GM10847 (cell line): ENCODE measurements around the gene ZNF775.

Experiments used
- POLR2A ChIP-seq: IDR thresholded peaks from 2 replicates; pipeline ENCODE4 v1.6.1; 2011; ENCODE audit not compliant: insufficient read length; ENCODE audit errors: extremely low read depth

The ZNF775 gene

DNA sequence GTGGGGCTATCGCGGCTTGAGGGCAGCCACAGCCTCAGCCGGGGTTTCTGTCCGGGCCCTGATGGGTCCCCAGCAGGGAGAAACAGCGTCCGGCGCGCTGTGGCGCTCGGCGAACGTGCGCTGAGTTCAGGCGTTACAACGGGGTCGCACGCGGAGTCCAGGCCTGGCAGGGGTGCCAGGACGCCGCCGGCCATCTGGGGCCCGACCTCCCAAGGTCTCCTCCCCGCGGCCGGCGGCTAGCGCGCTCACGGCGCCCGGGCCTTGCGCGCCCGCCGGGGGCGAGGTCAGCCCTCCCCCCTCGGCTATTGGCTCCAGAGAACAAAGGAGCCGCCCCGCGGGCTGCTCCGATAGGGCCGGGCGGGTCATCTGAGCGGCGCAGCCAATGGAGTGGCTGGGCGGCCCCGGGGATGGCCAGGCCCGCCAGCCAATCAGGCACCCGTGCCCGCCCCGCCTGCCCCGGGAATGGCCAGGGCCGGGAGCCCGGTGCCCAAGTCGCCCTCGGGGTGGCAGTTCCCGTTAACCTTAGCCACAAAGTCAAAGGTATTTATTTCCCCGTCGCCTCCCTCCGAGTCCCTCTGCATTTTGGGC lies at the start of gene ZNF775:
TSS of gene ZNF775 (plus strand) at position 478 of the 588 bp plus-strand sequence. CDS start 9,141 bp downstream, outside the sequence.
- peak; percentile 89 for TF ChIP-seq POLR2A

DNA sequence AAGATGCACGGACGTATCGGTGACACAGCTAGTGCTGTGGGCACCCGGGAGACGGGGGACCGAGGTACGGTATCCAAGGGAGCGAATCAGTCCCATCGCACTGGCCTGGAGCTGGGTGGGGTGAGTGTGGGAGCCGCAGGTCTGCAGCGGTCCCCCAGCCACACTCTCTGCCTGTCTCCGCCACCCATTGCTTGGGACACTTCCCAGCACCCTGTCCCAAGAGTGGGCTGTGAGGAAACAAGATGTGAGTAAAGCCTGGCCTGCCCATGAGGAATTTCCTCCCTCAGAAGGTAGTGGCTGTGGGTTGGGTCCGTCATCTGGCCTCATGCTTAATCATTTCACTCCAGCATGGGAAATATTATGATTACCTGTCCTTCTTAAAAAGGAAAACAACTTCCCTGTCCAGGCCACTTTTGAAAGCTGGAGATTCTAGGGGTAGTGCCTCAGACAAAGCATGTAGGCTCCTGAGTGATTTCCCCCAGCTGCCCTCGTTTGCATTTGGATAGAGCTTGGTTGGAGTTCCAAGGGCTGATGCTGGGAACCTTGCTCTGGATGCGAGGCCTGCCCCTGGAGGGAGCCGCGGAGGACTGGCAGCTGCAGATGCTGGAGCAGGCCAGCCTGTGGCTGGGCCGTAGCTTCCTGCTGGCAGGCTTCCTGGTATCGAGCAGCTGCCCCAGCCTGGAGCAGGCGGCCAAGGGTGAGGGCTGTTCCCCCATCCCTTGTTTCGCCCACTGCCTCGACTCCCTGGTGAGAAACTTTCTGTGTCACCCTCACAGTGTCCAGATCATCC lies 49.6 kb upstream of the ZNF775 start:
- no peak for TF ChIP-seq POLR2A

DNA sequence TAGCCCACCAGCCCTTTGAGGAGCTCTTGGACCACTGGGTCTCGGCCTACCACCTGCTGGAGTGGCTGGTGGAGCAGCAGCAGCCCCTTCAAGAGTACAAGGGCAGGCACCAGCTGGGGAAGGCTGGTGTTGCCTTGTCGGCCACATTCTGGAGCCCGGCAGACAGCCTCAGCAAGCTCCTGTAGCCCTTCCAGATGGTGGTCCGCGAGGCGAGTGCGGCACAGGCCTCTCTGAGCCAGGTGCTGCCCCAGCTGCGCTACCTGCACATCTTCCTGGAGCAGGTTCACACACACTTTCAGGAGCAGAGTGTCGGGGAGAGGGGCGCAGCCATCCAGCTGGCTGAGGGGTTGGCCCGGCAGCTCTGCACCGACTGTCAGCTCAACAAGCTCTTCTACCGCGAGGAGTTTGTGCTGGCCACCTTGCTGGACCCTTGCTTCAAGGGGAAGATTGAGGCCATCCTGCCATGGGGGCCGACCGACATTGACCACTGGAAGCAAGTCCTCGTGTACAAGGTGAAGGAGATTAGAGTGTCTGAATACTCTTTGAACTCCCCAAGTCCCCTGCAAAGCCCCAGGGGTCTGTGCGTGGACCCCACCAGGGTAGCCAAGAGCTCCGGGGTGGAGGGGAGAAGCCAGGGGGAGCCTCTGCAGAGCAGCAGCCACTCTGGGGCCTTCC lies 48.8 kb upstream of the ZNF775 start:
- no peak for TF ChIP-seq POLR2A

DNA sequence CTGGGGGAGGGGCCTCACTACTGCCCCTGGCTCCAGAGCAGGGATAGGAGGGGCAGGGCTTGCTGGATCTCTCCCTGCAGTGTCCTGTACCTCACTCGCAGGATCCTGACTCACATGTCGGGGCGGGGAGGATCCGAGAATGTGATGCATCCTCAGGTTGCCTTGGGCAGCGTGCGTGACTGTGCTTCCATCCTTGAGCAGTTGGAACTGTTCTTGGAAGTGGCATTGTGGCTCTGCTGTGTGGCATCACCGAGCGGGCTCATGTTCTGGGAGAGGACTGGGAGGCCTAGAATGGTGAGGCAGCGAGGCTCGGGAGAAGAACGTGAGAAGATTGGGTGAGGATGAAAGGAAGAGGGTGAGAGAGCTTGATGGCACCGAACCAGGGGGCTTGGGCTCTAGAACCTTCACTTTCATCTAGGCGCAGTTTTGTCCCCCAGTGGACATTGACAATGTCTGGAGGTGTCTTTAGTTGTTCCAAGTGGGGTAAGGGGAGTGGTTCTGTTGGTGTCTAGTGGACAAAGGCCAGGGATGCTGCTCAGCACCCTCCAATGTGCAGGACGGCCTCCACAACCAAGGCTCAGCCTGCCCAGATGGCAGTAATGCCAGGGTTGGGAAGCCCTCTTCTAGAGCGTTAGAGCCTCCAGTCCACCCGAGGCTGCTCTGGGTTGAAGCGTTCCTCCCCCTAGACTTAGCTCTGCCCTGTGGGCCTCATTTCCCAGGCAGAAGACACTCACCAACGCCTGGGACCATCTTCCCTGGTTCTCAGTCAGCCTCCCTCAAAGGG lies 46.1 kb upstream of the ZNF775 start:
- TF ChIP-seq POLR2A: no peak

DNA sequence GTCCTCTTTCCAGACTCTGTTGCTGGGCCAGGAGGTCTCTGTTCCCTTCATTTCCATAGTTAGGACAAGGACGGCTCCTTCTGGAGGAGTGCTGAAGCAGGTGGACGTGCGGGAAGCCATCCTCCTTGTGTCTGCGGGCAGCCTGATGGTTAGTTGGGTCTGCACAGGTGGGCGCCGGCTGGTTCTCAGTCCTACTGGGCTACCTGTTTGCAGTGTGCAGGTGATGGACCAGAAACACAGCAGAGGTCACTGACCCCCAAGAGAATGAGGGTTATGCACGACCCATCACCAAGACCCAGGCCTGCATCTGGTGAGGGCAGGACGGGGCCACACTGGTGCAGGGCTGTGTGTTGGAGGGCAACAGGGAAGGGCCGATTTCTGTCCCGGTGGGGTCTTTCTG lies 45.5 kb upstream of the ZNF775 start:
- TF ChIP-seq POLR2A: no peak

DNA sequence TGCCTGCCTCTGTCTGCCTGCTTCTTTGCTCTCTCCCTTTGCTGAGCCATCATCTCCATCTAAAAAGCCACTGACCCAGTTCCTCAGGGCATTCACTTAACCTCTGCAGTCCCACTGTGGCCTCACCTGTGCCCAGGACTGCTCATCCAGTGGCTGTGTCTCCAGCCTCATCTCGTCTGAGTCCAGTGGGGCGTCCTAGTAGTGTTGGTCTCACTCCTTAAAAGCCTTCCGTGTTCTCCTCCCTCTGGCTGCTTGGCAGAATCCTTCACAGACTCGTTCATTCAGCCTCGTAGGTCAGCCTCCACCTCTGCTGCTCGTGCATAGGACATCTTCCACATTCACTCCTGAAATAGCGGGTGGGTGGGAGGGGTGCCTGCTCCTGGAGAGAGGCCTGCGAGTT lies 45.0 kb upstream of the ZNF775 start:
- no peak for TF ChIP-seq POLR2A

DNA sequence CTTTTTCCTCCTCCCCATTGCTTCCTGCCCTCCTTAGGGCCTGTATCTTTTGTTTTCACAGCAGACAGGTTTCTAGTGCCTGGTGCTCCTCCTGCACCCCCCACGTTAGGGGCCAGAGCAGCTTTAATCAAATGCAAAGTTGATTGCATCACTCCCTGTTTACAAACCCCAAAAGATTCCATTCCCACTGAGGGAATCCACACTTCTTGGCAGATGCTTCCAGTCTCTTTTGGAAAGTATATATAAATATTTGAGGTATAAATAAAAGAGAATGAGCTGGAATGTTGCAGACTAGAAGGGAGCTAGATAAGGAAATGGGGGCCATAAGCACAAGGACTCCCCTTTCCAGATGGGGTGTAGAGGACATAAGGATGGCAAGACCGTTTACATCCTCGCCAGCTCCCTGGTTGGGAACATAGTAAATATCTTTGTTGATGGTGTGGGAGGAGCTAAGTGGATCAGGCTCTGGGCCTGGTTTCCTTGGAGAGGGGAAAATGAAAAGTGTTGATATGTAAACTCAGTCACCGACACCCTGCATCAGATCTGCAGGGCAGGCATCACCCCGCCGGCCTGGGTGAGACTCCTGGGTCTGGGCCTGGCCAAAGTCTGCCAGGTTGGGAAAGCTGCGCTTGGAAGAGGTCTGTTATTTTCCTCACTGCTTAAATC lies 43.9 kb upstream of the ZNF775 start:
- no peak for TF ChIP-seq POLR2A

DNA sequence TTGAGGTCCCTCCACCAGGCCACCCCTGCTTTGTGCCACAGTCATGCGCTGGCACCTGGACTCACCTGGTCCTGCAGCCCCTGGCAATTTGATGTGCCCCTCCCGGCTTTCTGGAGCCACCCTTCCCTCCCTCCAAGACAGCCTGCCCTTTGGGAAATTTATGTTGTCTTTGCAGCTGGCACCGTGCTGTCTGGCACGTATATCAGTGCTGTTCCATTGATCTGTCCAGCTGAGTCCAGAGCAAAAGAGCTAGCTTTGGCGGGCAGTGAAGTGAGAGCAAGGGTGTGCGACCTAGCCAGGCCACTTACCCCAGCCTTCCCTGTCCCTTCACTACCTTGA lies 43.4 kb upstream of the ZNF775 start:
- no peak for TF ChIP-seq POLR2A

DNA sequence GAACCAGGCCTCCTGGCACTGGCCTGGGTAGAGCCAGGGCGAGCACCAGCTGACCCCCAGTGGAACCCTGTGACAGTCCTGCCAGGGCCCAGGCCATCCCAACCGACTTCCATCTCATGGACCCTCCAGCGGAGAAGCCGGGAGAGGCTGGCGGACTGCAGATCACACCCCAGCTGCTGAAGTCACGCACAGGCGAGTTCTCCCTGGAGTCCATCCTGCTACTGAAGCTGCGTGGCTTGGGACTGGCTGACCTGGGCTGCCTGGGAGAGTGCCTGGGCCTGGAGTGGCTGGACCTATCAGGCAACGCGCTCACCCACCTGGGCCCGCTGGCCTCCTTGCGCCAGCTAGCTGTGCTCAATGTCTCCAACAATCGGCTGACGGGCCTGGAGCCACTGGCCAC lies 42.4 kb upstream of the ZNF775 start:
- TF ChIP-seq POLR2A: no peak

DNA sequence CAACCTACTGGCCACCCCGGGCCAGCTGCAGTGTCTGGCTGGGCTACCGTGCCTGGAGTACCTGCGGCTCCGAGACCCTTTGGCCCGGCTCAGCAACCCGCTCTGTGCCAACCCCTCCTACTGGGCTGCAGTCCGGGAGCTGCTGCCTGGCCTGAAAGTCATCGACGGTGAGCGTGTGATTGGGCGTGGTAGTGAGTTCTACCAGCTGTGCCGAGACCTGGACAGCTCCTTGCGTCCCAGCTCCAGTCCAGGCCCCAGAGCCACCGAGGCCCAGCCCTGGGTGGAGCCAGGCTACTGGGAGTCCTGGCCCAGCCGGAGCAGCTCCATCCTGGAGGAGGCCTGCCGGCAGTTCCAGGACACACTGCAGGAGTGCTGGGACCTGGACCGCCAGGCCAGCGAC lies 42.0 kb upstream of the ZNF775 start:
- TF ChIP-seq POLR2A: no peak

DNA sequence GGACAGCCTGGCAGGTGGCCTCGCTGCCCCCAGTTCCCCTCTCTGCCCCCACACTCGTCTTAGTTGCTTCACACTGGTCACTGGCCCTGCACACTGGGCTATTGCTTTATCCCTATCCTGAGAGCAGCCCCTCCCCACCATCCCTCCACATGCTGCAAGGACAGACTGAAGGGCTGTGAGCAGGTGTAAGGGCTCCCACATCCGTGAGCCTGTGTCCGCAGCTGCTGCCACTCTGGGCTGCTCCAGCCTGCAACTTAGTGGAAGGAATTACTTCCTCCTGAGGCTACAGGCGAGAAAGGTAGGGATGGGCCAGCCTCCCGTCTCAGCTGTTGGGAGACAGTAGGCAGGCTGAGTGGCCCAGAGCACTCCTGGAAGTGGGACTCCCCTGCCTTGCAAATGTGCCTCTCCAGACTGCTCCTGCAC lies 41.5 kb upstream of the ZNF775 start:
- no peak for TF ChIP-seq POLR2A

DNA sequence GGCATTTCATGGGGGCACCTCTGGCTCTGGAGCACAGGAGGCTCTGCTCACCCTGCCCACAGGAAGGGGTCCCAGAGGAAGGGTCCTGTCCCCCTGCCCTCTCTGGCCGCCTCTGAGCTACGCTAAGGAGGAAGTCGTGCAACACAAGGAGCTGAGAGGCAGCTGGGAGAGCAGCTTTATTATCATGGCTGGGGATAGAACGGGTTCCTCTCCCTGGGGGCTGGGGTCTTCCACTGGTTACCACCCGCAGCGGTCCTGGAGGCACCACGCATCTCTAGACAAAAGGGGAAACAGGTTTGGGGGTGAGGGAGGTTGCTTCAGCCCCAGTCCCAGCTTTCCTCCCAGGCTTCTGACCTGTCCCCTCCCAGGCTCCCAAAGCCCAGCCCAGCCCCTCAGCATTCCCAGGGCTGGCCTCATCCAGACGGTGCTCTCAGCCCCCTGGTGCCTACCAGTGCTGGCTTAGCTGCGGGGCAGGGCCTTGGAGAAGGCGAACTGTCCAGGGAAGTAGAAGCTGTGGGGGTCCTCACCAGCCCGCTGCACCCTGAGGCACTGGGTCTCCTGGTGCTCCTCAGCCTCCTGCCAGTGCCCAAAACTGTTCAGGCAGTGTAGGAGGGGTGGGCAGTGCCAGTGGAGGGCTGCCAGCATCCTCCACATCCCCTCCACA lies 40.8 kb upstream of the ZNF775 start:
- no peak for TF ChIP-seq POLR2A

DNA sequence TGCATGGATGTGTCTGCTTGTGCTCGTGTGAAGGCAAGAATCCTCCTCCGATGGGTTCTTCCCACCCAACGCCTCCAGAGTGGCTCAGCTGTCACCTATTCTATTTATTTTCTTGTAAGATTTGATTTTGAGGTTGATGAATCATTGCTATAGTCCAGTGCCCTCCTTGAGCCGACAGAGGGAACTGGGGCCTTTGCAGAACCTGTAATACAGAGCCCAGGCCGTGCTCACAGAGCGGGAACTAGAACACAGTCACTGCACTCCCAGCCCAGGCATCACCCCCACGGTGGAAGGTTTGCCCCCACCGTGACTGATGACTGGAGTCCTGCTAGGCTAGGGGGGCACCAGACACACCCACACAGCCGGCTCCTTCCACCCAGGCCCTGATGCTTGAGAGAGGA lies 39.7 kb upstream of the ZNF775 start:
- TF ChIP-seq POLR2A: no peak

DNA sequence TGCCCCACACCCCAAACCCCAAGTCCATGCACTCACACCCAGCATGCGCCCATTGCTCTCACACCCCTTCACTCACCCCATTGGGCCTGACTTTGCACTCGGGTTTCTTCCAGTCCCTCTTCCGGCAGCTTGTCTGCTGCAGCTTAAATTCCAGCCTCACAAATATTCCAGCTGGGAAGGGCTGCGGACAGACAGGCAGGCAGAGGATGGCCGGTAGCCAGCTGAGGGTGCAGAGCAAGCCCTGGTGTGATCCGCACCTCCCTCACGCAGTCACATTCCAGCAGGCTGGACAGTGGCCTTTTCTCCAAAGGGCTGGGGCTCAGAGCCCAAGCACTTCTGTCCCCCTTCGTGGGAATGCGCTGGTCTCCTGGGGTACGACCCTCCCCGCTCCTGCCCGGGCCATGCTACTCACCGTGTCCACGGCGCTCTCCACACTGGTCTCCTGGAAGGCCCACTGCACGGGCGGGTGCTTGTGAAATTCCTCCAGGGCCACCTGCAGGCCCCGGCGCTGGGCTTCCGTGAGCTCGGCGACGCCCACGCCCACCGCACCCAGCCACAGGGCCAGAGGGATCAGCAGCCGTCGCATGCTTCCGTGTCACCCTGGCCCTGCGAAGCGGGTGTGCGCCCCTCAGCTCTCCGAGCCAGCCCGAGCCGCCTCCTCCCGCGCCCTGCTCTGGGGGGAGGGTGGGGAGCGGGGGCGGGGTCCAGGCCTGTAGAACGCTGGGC lies 38.9 kb upstream of the ZNF775 start:
- TF ChIP-seq POLR2A: no peak
